Endothelial cell of umbilical vein (primary cell): ENCODE measurements around the gene KLK13. TPM values are rescaled to one million over a fixed set of nuclear protein-coding genes. Genes with fewer than 3 reads are reported as not detected.

ENCODE experiments used
- BruUV-seq: library from RNA; stranded (reverse); fragments of 400-500 nt; replicated peaks from 2 replicates; lab custom pipeline; 2021; lab: Mats Ljungman, UMichigan
- CTCF ChIA-PET: fragments of 300-600, 350-600 bp; sonication (Branson Sonifier 250); formaldehyde crosslinking; loops from one replicate; lab custom pipeline; 2021; ENCODE audit warnings: antibody characterized with exemption, inconsistent platforms; lab: Charles Lee
- POLR2A ChIA-PET: fragments of 300-600, 350-600 bp; sonication (Branson Sonifier 250); formaldehyde crosslinking; loops from one replicate; lab custom pipeline; 2021; ENCODE audit warnings: antibody characterized with exemption, inconsistent platforms; lab: Charles Lee
- DNase-seq: peaks from one replicate; pipeline ENCODE4 v3.0.0-alpha.2; 2011; ENCODE audit warnings: low read depth, low spot score
- FAIRE-seq: peaks from 2 replicates; lab custom pipeline; 2011; peaks lifted over from hg19 to GRCh38; lab: Jason Lieb, UNC
- H2AFZ ChIP-seq: 2 replicates; pipeline ENCODE4 v1.6.0; 2012; ENCODE audit warnings: low read depth, low read length, control low read depth, inconsistent platforms
- H3K27ac ChIP-seq: 2 replicates; pipeline ENCODE4 v1.5.1; 2011; ENCODE audit warnings: low read depth, mild to moderate bottlenecking, control low read depth, low read length, moderate library complexity; ENCODE audit not compliant: insufficient read depth
- H3K27me3 ChIP-seq, 2 experiments: 2 replicates each; pipeline versions ENCODE4 v1.6.0 to v1.6.1; 2011; ENCODE audit warnings: low read length in 2 of 2, mixed read lengths in 1 of 2; ENCODE audit not compliant: control insufficient read depth in 2 of 2, insufficient read depth in 2 of 2
- H3K36me3 ChIP-seq, 2 experiments: 2 replicates in 1 of 2; 3 replicates in 1 of 2; pipeline ENCODE4 v1.5.1; 2011; ENCODE audit warnings: low read length in 2 of 2, mild to moderate bottlenecking in 1 of 2, moderate library complexity in 1 of 2; ENCODE audit not compliant: control insufficient read depth in 2 of 2, insufficient read depth in 2 of 2; ENCODE audit errors: extremely low read depth in 1 of 2
- H3K4me1 ChIP-seq: 3 replicates; pipeline ENCODE4 v1.5.1; 2011; ENCODE audit warnings: mild to moderate bottlenecking, low read length; ENCODE audit not compliant: control insufficient read depth, insufficient read depth; ENCODE audit errors: extremely low read depth
- H3K4me2 ChIP-seq: 2 replicates; pipeline ENCODE4 v1.6.1; 2011; ENCODE audit warnings: low read length, control low read depth, mixed read lengths; ENCODE audit not compliant: insufficient read depth
- H3K4me3 ChIP-seq, 3 experiments: fragments of 200-600 bp in 1 of 3; sonication (generic), shearing (Covaris generic) in 1 of 3; replicated peaks in 1 of 3; 2 replicates each; pipeline ENCODE4 v1.5.1; 2011 to 2016; ENCODE audit warnings: control low read depth in 3 of 3, low read length in 3 of 3, mild to moderate bottlenecking in 2 of 3, inconsistent platforms in 1 of 3, low read depth in 1 of 3, moderate library complexity in 1 of 3; ENCODE audit not compliant: insufficient read depth in 1 of 3
- H3K79me2 ChIP-seq: 2 replicates; pipeline ENCODE4 v1.6.0; 2012; ENCODE audit warnings: low read length, inconsistent platforms; ENCODE audit not compliant: control insufficient read depth, insufficient read depth
- H3K9ac ChIP-seq: replicated peaks from 2 replicates; pipeline ENCODE3; 2011; ENCODE audit warnings: low read length, control low read depth; ENCODE audit not compliant: insufficient read depth; ENCODE audit errors: extremely low read depth
- H3K9me1 ChIP-seq: replicated peaks from 3 replicates; pipeline ENCODE4 v1.6.0; 2011; ENCODE audit warnings: mild to moderate bottlenecking, low read length; ENCODE audit not compliant: control insufficient read depth, insufficient read depth; ENCODE audit errors: extremely low read depth
- H3K9me3 ChIP-seq: replicated peaks from 2 replicates; pipeline ENCODE4 v1.5.1; 2012; ENCODE audit warnings: low read length, inconsistent platforms; ENCODE audit not compliant: control insufficient read depth, insufficient read depth
- H4K20me1 ChIP-seq: replicated peaks from 2 replicates; pipeline ENCODE3; 2011; ENCODE audit warnings: mild to moderate bottlenecking, low read length; ENCODE audit not compliant: control insufficient read depth, insufficient read depth; ENCODE audit errors: extremely low read depth
- EZH2 ChIP-seq: IDR thresholded peaks from 2 replicates; pipeline ENCODE4 v1.6.1; 2012; ENCODE audit warnings: borderline replicate concordance, low read depth, mild to moderate bottlenecking, moderate library complexity, low read length, inconsistent platforms; ENCODE audit not compliant: severe bottlenecking
- FOS ChIP-seq: IDR thresholded peaks from 2 replicates; pipeline ENCODE4 v1.6.1; 2011; ENCODE audit warnings: mild to moderate bottlenecking, low read length, moderate library complexity, borderline replicate concordance; ENCODE audit not compliant: insufficient read depth
- MYC ChIP-seq: IDR thresholded peaks from one replicate; pipeline ENCODE4 v1.6.1; 2011; ENCODE audit warnings: mild to moderate bottlenecking, low read depth, low read length
- POLR2AphosphoS5 ChIP-seq: IDR thresholded peaks from 2 replicates; pipeline ENCODE4 v1.6.1; 2012; ENCODE audit warnings: low read depth, mild to moderate bottlenecking, control low read depth, low read length, moderate library complexity; ENCODE audit not compliant: insufficient read depth
- dilution Hi-C: fragments of 300-500 bp; cut with MboI; formaldehyde crosslinking; loops from one replicate; pipeline ENCODE4 v1.15.0; 2019; ENCODE audit warnings: low sequenced_read_pairs; ENCODE audit not compliant: extremely low pct_ligation_motif_present
- intact Hi-C: fragments of 100-400 bp; cut with micrococcal nuclease; formaldehyde crosslinking; loops from one replicate; pipeline ENCODE4 v1.10.0; 2022
- polyA plus RNA-seq, 4 experiments: library from polyadenylated mRNA; depleted of rRNA in 3 of 4; stranded (reverse) in 3 of 4; unstranded in 1 of 4; fragments of >200 nt; gene quantifications; 2 replicates each; pipeline versions ENCODE4 v1.2.1 to v1.2.3, GENCODE V29; 2011 to 2012; ENCODE audit warnings: missing spikeins in 1 of 4
- total RNA-seq: library from RNA; stranded (reverse); gene quantifications from 2 replicates; pipeline ENCODE4 v1.2.3, GENCODE V29; 2021
- TF ChIP-seq, protein P1 (sequence below), 2 donors: IDR thresholded peaks; 1 replicate in 1 of 2; 2 replicates in 1 of 2; pipeline ENCODE4 v1.5.1; 2011; ENCODE audit warnings: low read length in 2 of 2, mild to moderate bottlenecking in 2 of 2, moderate library complexity in 2 of 2, control low read depth in 1 of 2, inconsistent platforms in 1 of 2, low read depth in 1 of 2; ENCODE audit not compliant: insufficient read depth in 1 of 2; ENCODE audit errors: extremely low read depth in 1 of 2
- TF ChIP-seq, protein P2 (sequence below): IDR thresholded peaks from 2 replicates; pipeline ENCODE4 v1.6.1; 2011; ENCODE audit not compliant: insufficient read depth, insufficient read length

Gene KLK13
- total and polyA plus RNA-seq, 2 donors (not counting 3 experiments of a cell fraction or from before 2014, with no cell fraction given) = not detected

- no TSS peak for BruUV-seq
- POLR2A ChIA-PET = no interaction called here
- Histone ChIP-seq H3K4me1 (peaks cover 11% of the 10 kb centered on the region), H3K79me2 (peaks cover 12% of the 10 kb centered on the region), H3K9ac (no peak overlapping the region), H3K4me2 (no peak overlapping the region), H3K27me3 (peaks cover 3 to 9% of the 10 kb centered on the region in 2 experiments), H3K9me1 (no peaks in the 10 kb centered on the region), H3K4me3 (no peak overlapping the region), H3K27ac (no peak overlapping the region), H3K9me3 (no peaks in the 10 kb centered on the region), H3K36me3 (no peaks in the 10 kb centered on the region), H4K20me1 (no peaks in the 10 kb centered on the region), H2AFZ (no peak overlapping the region)
- FAIRE-seq (no peak), DNase-seq (no peak)
- dilution Hi-C loops = no loop called here
- CTCF ChIA-PET = interaction anchor here (0.6 to 2.8 kb wide), 3 partner anchors 11 to 20 kb away, joined by 3 to 7 read pairs (median 3); partner anchors contain the start of gene SIGLEC9
- no peak for TF ChIP-seq MYC
- TF ChIP-seq, protein P1, sequence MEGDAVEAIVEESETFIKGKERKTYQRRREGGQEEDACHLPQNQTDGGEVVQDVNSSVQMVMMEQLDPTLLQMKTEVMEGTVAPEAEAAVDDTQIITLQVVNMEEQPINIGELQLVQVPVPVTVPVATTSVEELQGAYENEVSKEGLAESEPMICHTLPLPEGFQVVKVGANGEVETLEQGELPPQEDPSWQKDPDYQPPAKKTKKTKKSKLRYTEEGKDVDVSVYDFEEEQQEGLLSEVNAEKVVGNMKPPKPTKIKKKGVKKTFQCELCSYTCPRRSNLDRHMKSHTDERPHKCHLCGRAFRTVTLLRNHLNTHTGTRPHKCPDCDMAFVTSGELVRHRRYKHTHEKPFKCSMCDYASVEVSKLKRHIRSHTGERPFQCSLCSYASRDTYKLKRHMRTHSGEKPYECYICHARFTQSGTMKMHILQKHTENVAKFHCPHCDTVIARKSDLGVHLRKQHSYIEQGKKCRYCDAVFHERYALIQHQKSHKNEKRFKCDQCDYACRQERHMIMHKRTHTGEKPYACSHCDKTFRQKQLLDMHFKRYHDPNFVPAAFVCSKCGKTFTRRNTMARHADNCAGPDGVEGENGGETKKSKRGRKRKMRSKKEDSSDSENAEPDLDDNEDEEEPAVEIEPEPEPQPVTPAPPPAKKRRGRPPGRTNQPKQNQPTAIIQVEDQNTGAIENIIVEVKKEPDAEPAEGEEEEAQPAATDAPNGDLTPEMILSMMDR (IDR thresholded peaks at IDR 0.05; ENCODE audit: extremely low read depth in 1 of 2, insufficient read depth in 1 of 2, low read depth in 1 of 2, low read length in 2 of 2) = peak; percentile 16 to 34
- intact Hi-C loops = no loop called here
These were observed 46.7 kb upstream of the KLK13 start for GRCh38 chr19:51111606-51112005.

GRCh38 chr19:51110666-51110971 is 45.7 kb upstream of the KLK13 start:
- intact Hi-C loops = no loop called here
- TF ChIP-seq, protein P2, sequence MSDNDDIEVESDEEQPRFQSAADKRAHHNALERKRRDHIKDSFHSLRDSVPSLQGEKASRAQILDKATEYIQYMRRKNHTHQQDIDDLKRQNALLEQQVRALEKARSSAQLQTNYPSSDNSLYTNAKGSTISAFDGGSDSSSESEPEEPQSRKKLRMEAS = no peak
- no peak for TF ChIP-seq POLR2AphosphoS5
- no peak for TF ChIP-seq MYC
- no peak for TF ChIP-seq EZH2
- no peak for TF ChIP-seq FOS
- dilution Hi-C loops = no loop called here
- Histone ChIP-seq H3K27ac (no peak overlapping the region), H3K9ac (no peak overlapping the region), H3K79me2 (peaks cover 19% of the 10 kb centered on the region), H3K36me3 (no peaks in the 10 kb centered on the region), H3K4me2 (no peak overlapping the region), H3K9me3 (no peaks in the 10 kb centered on the region), H3K9me1 (no peaks in the 10 kb centered on the region), H3K4me1 (peaks cover 11% of the 10 kb centered on the region), H2AFZ (no peak overlapping the region), H4K20me1 (no peaks in the 10 kb centered on the region), H3K27me3 (peaks cover 3 to 9% of the 10 kb centered on the region in 2 experiments), H3K4me3 (no peak overlapping the region)
- FAIRE-seq (no peak), DNase-seq (no peak)
- ChIA-PET CTCF (interaction anchor here (2.8 kb wide), 1 partner anchor 10 kb away, joined by 7 read pairs; no protein-coding TSS in a partner anchor), POLR2A (no interaction called here)
- BruUV-seq = no TSS peak
